ENCODE data around the gene EYS. TPM values are rescaled to one million over a fixed set of nuclear protein-coding genes. Genes with fewer than 3 reads are reported as not detected.
A peak's percentile ranks its signal among the peaks of the same experiment; 100 is the strongest.

EYS gene
- total RNA-seq, 1 donor from 2014 or later: 1.0 TPM

GRCh38 chr6:64225503-64225902 lies 1481.5 kb downstream of the EYS start:
- DNase-seq: no peak

- DNase-seq: peak; percentile 13
Measured at GRCh38 chr6:64224819-64225218, 1482.2 kb downstream of the EYS start.

- no peak for DNase-seq
Measured at GRCh38 chr6:64221776-64222175, 1485.2 kb downstream of the EYS start.

- no peak for DNase-seq
Measured at GRCh38 chr6:64220801-64221200, 1486.2 kb downstream of the EYS start.

- DNase-seq: no peak
Measured at GRCh38 chr6:64217721-64218620, 1489.1 kb downstream of the EYS start.

- no peak for DNase-seq
Measured at GRCh38 chr6:64214373-64214772, 1492.7 kb downstream of the EYS start.

- DNase-seq: no peak
Measured at GRCh38 chr6:64213697-64214096, 1493.3 kb downstream of the EYS start.

- no peak for DNase-seq
Measured at GRCh38 chr6:64197246-64197645, 1509.8 kb downstream of the EYS start.

GRCh38 chr6:64186592-64186991 lies 1520.4 kb downstream of the EYS start:
- DNase-seq: no peak

GRCh38 chr6:64185621-64186020 lies 1521.4 kb downstream of the EYS start:
- DNase-seq: no peak

GRCh38 chr6:64175296-64175695 lies 1531.7 kb downstream of the EYS start:
- DNase-seq: no peak

GRCh38 chr6:64170316-64170715 lies 1536.7 kb downstream of the EYS start:
- no peak for DNase-seq

- DNase-seq: no peak
Measured at GRCh38 chr6:64160486-64160885, 1546.5 kb downstream of the EYS start.

GRCh38 chr6:64155063-64155462 lies 1552.0 kb downstream of the EYS start:
- no peak for DNase-seq

- DNase-seq: no peak
Measured at GRCh38 chr6:64146876-64147275, 1560.2 kb downstream of the EYS start.

- no peak for DNase-seq
Measured at GRCh38 chr6:64146094-64146493, 1560.9 kb downstream of the EYS start.

GRCh38 chr6:64145658-64146057 lies 1561.4 kb downstream of the EYS start:
- DNase-seq: no peak

- DNase-seq: no peak
Measured at GRCh38 chr6:64143101-64143500, 1563.9 kb downstream of the EYS start.

- DNase-seq: no peak
Measured at GRCh38 chr6:64141680-64142079, 1565.3 kb downstream of the EYS start.

GRCh38 chr6:64128301-64129024 lies 1578.6 kb downstream of the EYS start:
- no peak for DNase-seq

- DNase-seq: peak; percentile 29
Measured at GRCh38 chr6:64123761-64124633, 1583.0 kb downstream of the EYS start.

GRCh38 chr6:64122712-64123375 lies 1584.2 kb downstream of the EYS start:
- no peak for DNase-seq

Data from tongue (tissue), 2 donors.